H1 (cell line): ENCODE data around the gene LRRK1. TPM values are rescaled to one million over a fixed set of nuclear protein-coding genes. Genes with fewer than 3 reads are reported as not detected.

Experiments used
- CTCF ChIA-PET: fragments of 300-600 bp; sonication (Branson Sonifier 250); formaldehyde crosslinking; loops from one replicate; lab custom pipeline; 2021; ENCODE audit not compliant: partially characterized antibody; lab: Charles Lee
- POLR2A ChIA-PET: fragments of 300-600 bp; sonication (Branson Sonifier 250); formaldehyde crosslinking; loops from one replicate; lab custom pipeline; 2021; ENCODE audit warnings: inconsistent platforms; ENCODE audit not compliant: partially characterized antibody; lab: Charles Lee
- DNase-seq, 2 experiments: peaks; one replicate each; pipeline versions ENCODE4 v3.0.0 to v3.0.0-alpha.2; 2010 to 2022; ENCODE audit warnings: low spot score in 2 of 2, low read depth in 1 of 2, mixed read lengths in 1 of 2
- FAIRE-seq: peaks from 2 replicates; lab custom pipeline; 2011; peaks lifted over from hg19 to GRCh38; lab: Jason Lieb, UNC
- H2AFZ ChIP-seq: 2 replicates; pipeline ENCODE4 v1.8.1; 2012; ENCODE audit warnings: low read length, inconsistent platforms
- H2AK5ac ChIP-seq: 2 replicates; pipeline ENCODE4 v1.6.1; 2013; ENCODE audit warnings: low read depth, low read length
- H2BK120ac ChIP-seq: replicated peaks from 2 replicates; pipeline ENCODE3; 2013; ENCODE audit warnings: low read depth, low read length, inconsistent platforms
- H2BK12ac ChIP-seq: 2 replicates; pipeline ENCODE4 v1.6.1; 2013; ENCODE audit warnings: low read depth, low read length
- H2BK15ac ChIP-seq: 2 replicates; pipeline ENCODE4 v1.6.1; 2013; ENCODE audit warnings: low read length
- H2BK20ac ChIP-seq: 2 replicates; pipeline ENCODE4 v1.6.1; 2013; ENCODE audit warnings: low read length
- H2BK5ac ChIP-seq: 2 replicates; pipeline ENCODE4 v1.6.1; 2013; ENCODE audit warnings: low read depth, low read length
- H3K14ac ChIP-seq: 2 replicates; pipeline ENCODE4 v1.6.1; 2013; ENCODE audit warnings: inconsistent platforms; ENCODE audit not compliant: insufficient read length
- H3K18ac ChIP-seq: 2 replicates; pipeline ENCODE4 v1.6.1; 2013; ENCODE audit warnings: low read length; ENCODE audit errors: extremely low read depth
- H3K23ac ChIP-seq: 2 replicates; pipeline ENCODE4 v1.6.1; 2013; ENCODE audit warnings: inconsistent platforms; ENCODE audit not compliant: insufficient read length
- H3K23me2 ChIP-seq: 2 replicates; pipeline ENCODE4 v1.6.1; 2013; ENCODE audit warnings: low read depth, low read length
- H3K27ac ChIP-seq: 2 replicates; pipeline ENCODE4 v1.6.1; 2011; ENCODE audit warnings: low read depth, low read length, inconsistent platforms
- H3K27me3 ChIP-seq, 4 experiments: replicated peaks in 1 of 4; 1 replicate in 1 of 4; 2 replicates in 3 of 4; pipeline versions ENCODE4 v1.6.1 to v1.8.1; 2011 to 2013; ENCODE audit warnings: low read length in 3 of 4, mild to moderate bottlenecking in 3 of 4, inconsistent platforms in 2 of 4, mixed read lengths in 2 of 4, moderate library complexity in 1 of 4; ENCODE audit not compliant: control insufficient read depth in 3 of 4, insufficient read depth in 3 of 4; ENCODE audit errors: extremely low read depth in 1 of 4
- H3K36me3 ChIP-seq, 4 experiments: 2 replicates each; pipeline versions ENCODE4 v1.6.1 to v1.8.1; 2011 to 2013; ENCODE audit warnings: mild to moderate bottlenecking in 4 of 4, low read length in 3 of 4, moderate library complexity in 2 of 4, control low read depth in 1 of 4, inconsistent platforms in 1 of 4; ENCODE audit not compliant: insufficient read depth in 4 of 4, control insufficient read depth in 2 of 4
- H3K4ac ChIP-seq: replicated peaks from 2 replicates; pipeline ENCODE3; 2013; ENCODE audit warnings: low read length, low read depth, mixed read lengths, inconsistent platforms; ENCODE audit not compliant: insufficient read length
- H3K4me1 ChIP-seq, 4 experiments: replicated peaks in 1 of 4; 1 replicate in 1 of 4; 2 replicates in 3 of 4; pipeline versions ENCODE4 v1.6.1 to v1.8.1; 2011 to 2013; ENCODE audit warnings: low read length in 3 of 4, inconsistent platforms in 2 of 4, mixed read lengths in 1 of 4; ENCODE audit not compliant: insufficient read depth in 4 of 4, control insufficient read depth in 3 of 4
- H3K4me2 ChIP-seq, 2 experiments: 2 replicates each; pipeline versions ENCODE4 v1.6.1 to v1.8.1; 2011 to 2013; ENCODE audit warnings: low read depth in 2 of 2, low read length in 2 of 2, control low read depth in 1 of 2, inconsistent platforms in 1 of 2, mild to moderate bottlenecking in 1 of 2; ENCODE audit not compliant: insufficient read depth in 1 of 2
- H3K4me3 ChIP-seq, 4 experiments: fragments of 200-600, 300-600 bp in 1 of 4; sonication (generic), shearing (Covaris generic), sonication (Bioruptor Twin) in 1 of 4; 2 replicates each; pipeline versions ENCODE4 v1.5.1 to v1.8.1; 2011 to 2016; ENCODE audit warnings: low read length in 4 of 4, low read depth in 3 of 4, control low read depth in 2 of 4, inconsistent platforms in 2 of 4, mild to moderate bottlenecking in 2 of 4, mixed read lengths in 1 of 4, moderate library complexity in 1 of 4; ENCODE audit not compliant: insufficient read depth in 2 of 4; ENCODE audit errors: extremely low read depth in 1 of 4
- H3K56ac ChIP-seq: replicated peaks from 2 replicates; pipeline ENCODE3; 2013; ENCODE audit warnings: low read depth, mild to moderate bottlenecking, mixed read lengths, low read length, inconsistent platforms; ENCODE audit not compliant: insufficient read length
- H3K79me1 ChIP-seq: 2 replicates; pipeline ENCODE4 v1.6.1; 2013; ENCODE audit warnings: low read depth, low read length, control low read depth
- H3K79me2 ChIP-seq, 2 experiments: 2 replicates each; pipeline versions ENCODE4 v1.6.1 to v1.8.1; 2012 to 2013; ENCODE audit warnings: low read length in 2 of 2, mild to moderate bottlenecking in 2 of 2, inconsistent platforms in 1 of 2; ENCODE audit not compliant: insufficient read depth in 2 of 2, control insufficient read depth in 1 of 2
- H3K9ac ChIP-seq, 4 experiments: replicated peaks in 1 of 4; 1 replicate in 1 of 4; 2 replicates in 3 of 4; pipeline versions ENCODE4 v1.6.1 to v1.8.1; 2011 to 2013; ENCODE audit warnings: low read depth in 3 of 4, low read length in 3 of 4, control low read depth in 2 of 4, mild to moderate bottlenecking in 2 of 4, moderate library complexity in 2 of 4, inconsistent platforms in 1 of 4; ENCODE audit errors: extremely low read depth in 1 of 4
- H3K9me3 ChIP-seq, 2 experiments: 2 replicates each; pipeline versions ENCODE4 v1.6.1 to v1.8.1; 2012 to 2013; ENCODE audit warnings: mild to moderate bottlenecking in 2 of 2, moderate library complexity in 2 of 2, control low read depth in 1 of 2, inconsistent platforms in 1 of 2, low read depth in 1 of 2, low read length in 1 of 2, mixed read lengths in 1 of 2; ENCODE audit not compliant: insufficient read depth in 2 of 2
- H4K20me1 ChIP-seq, 2 experiments: replicated peaks in 1 of 2; 2 replicates each; pipeline versions ENCODE3 to v1.8.1; 2011 to 2013; ENCODE audit warnings: inconsistent platforms in 2 of 2, low read length in 2 of 2, mild to moderate bottlenecking in 1 of 2; ENCODE audit not compliant: insufficient read depth in 2 of 2, control insufficient read depth in 1 of 2
- H4K5ac ChIP-seq: 2 replicates; pipeline ENCODE4 v1.6.1; 2013; ENCODE audit warnings: low read length, low read depth, mixed read lengths, inconsistent platforms; ENCODE audit not compliant: insufficient read length
- H4K8ac ChIP-seq: 2 replicates; pipeline ENCODE4 v1.8.0; 2013; ENCODE audit warnings: mild to moderate bottlenecking, moderate library complexity, low read length, inconsistent platforms; ENCODE audit not compliant: insufficient read depth; ENCODE audit errors: extremely low read depth
- H4K91ac ChIP-seq: replicated peaks from 2 replicates; pipeline ENCODE3; 2013; ENCODE audit warnings: low read length, mixed read lengths, inconsistent platforms; ENCODE audit not compliant: insufficient read length
- CTBP2 ChIP-seq: IDR thresholded peaks from 2 replicates; pipeline ENCODE4 v1.7.0; 2011; ENCODE audit warnings: borderline replicate concordance, mild to moderate bottlenecking, moderate library complexity, mixed read lengths, low read length; ENCODE audit not compliant: insufficient read depth, insufficient read length
- FOSL1 ChIP-seq: IDR thresholded peaks from 2 replicates; pipeline ENCODE4 v1.6.1; 2011; ENCODE audit warnings: mild to moderate bottlenecking, low read depth, low read length, moderate library complexity; ENCODE audit not compliant: insufficient read depth
- GTF2F1 ChIP-seq: IDR thresholded peaks from 2 replicates; pipeline ENCODE4 v1.6.1; 2012; ENCODE audit warnings: low read depth, low read length, improper control_type of control experiment, borderline replicate concordance
- JUN ChIP-seq: IDR thresholded peaks from 2 replicates; pipeline ENCODE4 v1.6.1; 2011; ENCODE audit warnings: low read depth, mild to moderate bottlenecking, improper control_type of control experiment, low read length
- KDM4A ChIP-seq: IDR thresholded peaks from one replicate; pipeline ENCODE4 v1.7.1; 2012; ENCODE audit warnings: low read depth, mild to moderate bottlenecking, moderate library complexity, low read length, inconsistent platforms; ENCODE audit not compliant: severe bottlenecking
- NANOG ChIP-seq: IDR thresholded peaks from 2 replicates; pipeline ENCODE4 v1.6.1; 2011; ENCODE audit warnings: low read length, low read depth, mild to moderate bottlenecking, inconsistent platforms; ENCODE audit not compliant: insufficient read depth, poor library complexity, severe bottlenecking
- PHF8 ChIP-seq: fragments of 200-600 bp; sonication (generic); conservative IDR thresholded peaks from 2 replicates; pipeline ENCODE4 v1.7.1; 2012; ENCODE audit warnings: low read depth, mild to moderate bottlenecking, inconsistent platforms, low read length, moderate library complexity
- RAD21 ChIP-seq, 2 experiments: IDR thresholded peaks in 1 of 2; conservative IDR thresholded peaks in 1 of 2; 2 replicates each; pipeline ENCODE4 v1.6.1; 2011; ENCODE audit warnings: low read depth in 2 of 2, low read length in 2 of 2, improper control_type of control experiment in 1 of 2, inconsistent platforms in 1 of 2, mild to moderate bottlenecking in 1 of 2, moderate library complexity in 1 of 2
- RNF2 ChIP-seq: fragments of 200-900, 300-1000 bp; sonication (generic); IDR thresholded peaks from 2 replicates; pipeline ENCODE4 v1.7.1; 2016; ENCODE audit warnings: borderline replicate concordance, low read depth, mild to moderate bottlenecking, antibody characterized with exemption, low read length; ENCODE audit not compliant: poor library complexity, severe bottlenecking; ENCODE audit errors: missing control alignments
- SIX5 ChIP-seq: IDR thresholded peaks from 2 replicates; pipeline ENCODE4 v1.6.1; 2011; ENCODE audit warnings: mild to moderate bottlenecking, low read depth, low read length
- SP2 ChIP-seq: IDR thresholded peaks from 2 replicates; pipeline ENCODE4 v1.6.1; 2012; ENCODE audit warnings: mild to moderate bottlenecking, low read length, inconsistent platforms
- WGBS, 2 experiments: shearing (Covaris generic) in 1 of 2; methylation state at CpG; one replicate each; pipeline versions ENCODE4 v1.1.6 to v1.1.7; 2013 to 2015; ENCODE audit warnings: low lambda C conversion rate in 2 of 2, mixed read lengths in 2 of 2, inconsistent platforms in 1 of 2, low coverage in 1 of 2, missing lambda C conversion rate in 1 of 2; ENCODE audit not compliant: insufficient replicate concordance in 2 of 2, insufficient coverage in 1 of 2, insufficient read length in 1 of 2; ENCODE audit errors: extremely low coverage in 1 of 2, missing lambda C conversion rate in 1 of 2; 5-methylcytosine and 5-hydroxymethylcytosine counted together
- polyA plus RNA-seq, 7 experiments: library from polyadenylated mRNA; depleted of rRNA in 3 of 7; stranded (reverse) in 5 of 7; unstranded in 2 of 7; fragments of >200 nt in 5 of 7; fragments of 200-250 nt in 2 of 7; gene quantifications; 1 replicate in 5 of 7; 2 replicates in 1 of 7; 4 replicates in 1 of 7; pipeline versions ENCODE4 v1.2.1 to v1.2.3, GENCODE V29; 2011 to 2013; ENCODE audit warnings: missing spikeins in 2 of 7, mixed read lengths in 2 of 7
- total RNA-seq: library from RNA; stranded (reverse); fragmentation: NEBNext Ultra II Directional; extraction: Animal tissue kit (Norgen Biotek cat#: 25700); gene quantifications from 2 replicates; pipeline ENCODE4 v1.2.1, GENCODE V29; 2021
- TF ChIP-seq, protein P1 (sequence below): IDR thresholded peaks from 2 replicates; pipeline ENCODE4 v1.6.1; 2012; ENCODE audit warnings: inconsistent platforms

Gene LRRK1
- total and polyA plus RNA-seq, 2 of the 8 experiments (the other 6 are each of a cell fraction or from before 2014, with no cell fraction given) = 1.2 to 3.6 TPM

- Histone ChIP-seq H3K4me2 (peak overlapping the region; percentile 64 to 79), H3K4me1 (peaks cover 0 to 13% (median 8%) of the 10 kb centered on the region in 4 experiments; a peak in 5 of 7 replicates), H3K9me3 (no peaks in the 10 kb centered on the region), H4K20me1 (no peaks in the 10 kb centered on the region), H3K4ac (no peak overlapping the region), H3K27ac (no peak overlapping the region), H4K91ac (no peak overlapping the region), H2BK120ac (no peak overlapping the region), H3K4me3 (peak overlapping the region; percentile 37 to 59 (median 46)), H2AFZ (no peak overlapping the region; the same call in 1 of the 2 replicates), H2AK5ac (no peak overlapping the region), H4K8ac (no peak overlapping the region), H3K27me3 (peaks cover 16 to 52% (median 48%) of the 10 kb centered on the region in 4 experiments), H3K18ac (no peak overlapping the region), H3K79me2 (no peaks in the 10 kb centered on the region), H2BK5ac (no peak overlapping the region), H3K23me2 (peaks cover 12% of the 10 kb centered on the region; the same call in 1 of the 2 replicates), H3K9ac (peak overlapping the region in 1 of 4 experiments; percentile 63; a peak in 1 of 7 replicates), H3K36me3 (no peaks in the 10 kb centered on the region; a peak in 1 of 8 replicates), H3K23ac (no peak overlapping the region), H2BK12ac (no peak overlapping the region), H3K14ac (no peak overlapping the region), H2BK15ac (no peak overlapping the region), H3K79me1 (no peaks in the 10 kb centered on the region), H2BK20ac (no peak overlapping the region), H4K5ac (no peak overlapping the region), H3K56ac (no peak overlapping the region)
- CTCF ChIA-PET = interaction anchor here (0.8 to 5.3 kb wide), 10 partner anchors 11 to 540 kb away, joined by 3 to 34 read pairs (median 6); partner anchors contain the start of gene LRRK1
- POLR2A ChIA-PET = interaction anchor here (2.0 kb wide), 1 partner anchor 10 kb away, joined by 4 read pairs; no protein-coding TSS in a partner anchor
- DNase-seq = peak in 1 of 2 experiments; percentile 75
- FAIRE-seq = no peak
- 1% methylated on average over 16 of the region's 62 CpGs; no CpG with 5 or more reads in 1 of the 2 experiments for WGBS, 2 experiments
- TF ChIP-seq JUN = no peak
- TF ChIP-seq SP2 = no peak
- TF ChIP-seq PHF8 = 0 out of 2 replicates have a peak, but pooled peaks have one; percentile 38
- TF ChIP-seq SIX5 = no peak
- no peak for TF ChIP-seq CTBP2
- no peak for TF ChIP-seq KDM4A
- TF ChIP-seq FOSL1 = no peak
- no peak for TF ChIP-seq RAD21 (IDR thresholded peaks at IDR 0.05 in 1 of 2, conservative IDR thresholded peaks at IDR 0.05 in 1 of 2; ENCODE audit: low read depth in 2 of 2, low read length in 2 of 2)
- TF ChIP-seq, protein P1, sequence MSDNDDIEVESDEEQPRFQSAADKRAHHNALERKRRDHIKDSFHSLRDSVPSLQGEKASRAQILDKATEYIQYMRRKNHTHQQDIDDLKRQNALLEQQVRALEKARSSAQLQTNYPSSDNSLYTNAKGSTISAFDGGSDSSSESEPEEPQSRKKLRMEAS = peak; percentile 74
- TF ChIP-seq NANOG = no peak
- no peak for TF ChIP-seq GTF2F1
- TF ChIP-seq RNF2 = no peak
Measured at GRCh38 chr15:100879061-100879463, 40.1 kb upstream of the LRRK1 start.
